ENCODE data around the gene GJB2. TPM values are rescaled to one million over a fixed set of nuclear protein-coding genes. Genes with fewer than 3 reads are reported as not detected.
A peak's percentile ranks its signal among the peaks of the same experiment; 100 is the strongest.

Gene GJB2
- total and polyA plus RNA-seq, 10 of the 15 experiments (the other 5 are each of a cell fraction or from before 2014, with no cell fraction given), result 0.07 to 0.59 (median 0.31) TPM; not detected in 1

DNA sequence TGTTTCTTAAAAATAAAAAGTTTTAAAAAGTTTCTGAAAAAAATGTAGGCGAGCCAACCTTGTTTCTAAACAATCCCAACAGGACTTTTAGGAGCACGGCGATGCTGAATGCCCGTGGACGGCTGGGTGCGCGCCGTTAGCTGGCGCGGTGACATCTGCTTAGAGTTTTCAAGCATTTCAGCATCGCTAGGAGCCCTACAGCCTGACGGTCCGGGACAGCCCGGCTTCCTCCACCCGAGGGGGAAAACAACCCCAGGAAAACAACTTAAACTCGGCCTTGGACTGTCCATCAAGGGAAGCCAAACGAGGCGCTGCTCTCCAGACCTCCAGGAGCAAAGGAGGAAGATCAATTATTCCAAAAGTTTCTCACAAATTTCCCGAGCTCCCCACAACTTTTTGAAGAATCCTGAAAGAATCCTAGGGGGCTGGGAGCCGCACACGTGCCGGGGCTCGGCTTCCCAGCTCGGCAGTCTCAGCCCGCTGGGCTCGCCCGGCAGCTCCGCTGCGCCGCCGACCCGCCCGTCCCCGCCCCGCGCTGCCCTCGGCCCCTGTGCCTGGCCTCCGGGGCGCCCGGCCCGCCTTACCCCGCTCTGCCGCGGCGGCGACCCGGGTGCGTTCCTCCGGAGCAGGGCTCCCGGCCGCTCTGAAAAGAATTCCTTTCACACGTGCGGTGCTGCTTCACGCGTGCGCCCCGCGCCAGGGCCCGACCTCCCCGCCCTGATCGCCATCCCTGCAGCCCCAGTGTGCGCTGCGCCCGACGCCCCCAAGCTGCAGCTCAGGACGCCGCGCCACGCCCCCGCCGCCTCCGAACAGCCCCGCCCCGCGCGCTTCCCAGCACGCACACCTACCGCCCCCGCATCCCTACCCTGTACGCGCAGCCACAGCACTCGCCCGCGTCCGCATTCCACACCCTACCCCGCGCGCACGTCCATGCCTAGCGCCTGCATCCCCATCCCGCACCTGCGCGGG, 32.1 kb downstream of the GJB2 start, which contains the start of gene GJA3:
GJA3 (minus strand) TSS at position 747 of the 969 bp plus-strand sequence. CDS start 17,764 bp downstream, outside the sequence.
- H3K36me3 ChIP-seq (ENCODE audit: control insufficient read depth in 2 of 2, insufficient read depth in 2 of 2, low read length in 1 of 2), result no peaks in the 10 kb centered on the region
- peak within 1 kb of the TSS; percentile 83 for H3K4me2 ChIP-seq (ENCODE audit: control insufficient read depth, insufficient read depth)
- H3K4me1 ChIP-seq (ENCODE audit: control insufficient read depth, insufficient read depth, low read length), result no peaks in the 10 kb centered on the region; the same call in 1 of the 2 replicates
- H3K4me3 ChIP-seq, result peak within 1 kb of the TSS; percentile 71
- FAIRE-seq (no peak), DNase-seq (ENCODE audit: low read depth, low spot score) (no peak), ATAC-seq (peak; percentile 68)
- no peak within 1 kb of the TSS for H3K9ac ChIP-seq (ENCODE audit: control insufficient read depth, insufficient read depth, low read length)
- peaks cover 3 to 5% of the 10 kb centered on the region in 2 experiments for H3K27me3 ChIP-seq (replicated peaks in 1 of 2; ENCODE audit: control insufficient read depth in 2 of 2, insufficient read depth in 2 of 2, low read length in 1 of 2)
- BruUV-seq (replicated peaks), result no TSS peak
- WGBS (ENCODE audit: insufficient coverage, insufficient replicate concordance, low lambda C conversion rate, missing lambda C conversion rate), result 1% methylated on average over 63 of the region's 93 CpGs
- peak within 1 kb of the TSS; percentile 71 for H2AFZ ChIP-seq (ENCODE audit: control insufficient read depth, low read depth, low read length)
- in situ Hi-C loops (cut with MboI) (no loop called here), intact Hi-C loops (cut with micrococcal nuclease; ENCODE audit: unreplicated experiment) (loop anchor here (5.0 kb wide), 2 partner anchors 33 to 68 kb away; no protein-coding TSS in a partner anchor)
- ChIA-PET POLR2A (interaction anchor here (0.5 kb wide), 1 partner anchor 311 kb away, joined by 3 read pairs; no protein-coding TSS in a partner anchor), SMC1A (ENCODE audit: uncharacterized antibody, unreplicated experiment) (interaction anchor here (1.1 to 1.3 kb wide), 3 partner anchors 17 to 176 kb away, joined by 3 to 4 read pairs (median 3); no protein-coding TSS in a partner anchor), CTCF (interaction anchor here (0.9 to 1.0 kb wide), 2 partner anchors 175 to 176 kb away, joined by 3 to 5 read pairs; no protein-coding TSS in a partner anchor), RAD21 (ENCODE audit: unreplicated experiment) (interaction anchor here (1.1 kb wide), 2 partner anchors 176 to 233 kb away, joined by 3 read pairs; no protein-coding TSS in a partner anchor)
- TF ChIP-seq, protein P1, sequence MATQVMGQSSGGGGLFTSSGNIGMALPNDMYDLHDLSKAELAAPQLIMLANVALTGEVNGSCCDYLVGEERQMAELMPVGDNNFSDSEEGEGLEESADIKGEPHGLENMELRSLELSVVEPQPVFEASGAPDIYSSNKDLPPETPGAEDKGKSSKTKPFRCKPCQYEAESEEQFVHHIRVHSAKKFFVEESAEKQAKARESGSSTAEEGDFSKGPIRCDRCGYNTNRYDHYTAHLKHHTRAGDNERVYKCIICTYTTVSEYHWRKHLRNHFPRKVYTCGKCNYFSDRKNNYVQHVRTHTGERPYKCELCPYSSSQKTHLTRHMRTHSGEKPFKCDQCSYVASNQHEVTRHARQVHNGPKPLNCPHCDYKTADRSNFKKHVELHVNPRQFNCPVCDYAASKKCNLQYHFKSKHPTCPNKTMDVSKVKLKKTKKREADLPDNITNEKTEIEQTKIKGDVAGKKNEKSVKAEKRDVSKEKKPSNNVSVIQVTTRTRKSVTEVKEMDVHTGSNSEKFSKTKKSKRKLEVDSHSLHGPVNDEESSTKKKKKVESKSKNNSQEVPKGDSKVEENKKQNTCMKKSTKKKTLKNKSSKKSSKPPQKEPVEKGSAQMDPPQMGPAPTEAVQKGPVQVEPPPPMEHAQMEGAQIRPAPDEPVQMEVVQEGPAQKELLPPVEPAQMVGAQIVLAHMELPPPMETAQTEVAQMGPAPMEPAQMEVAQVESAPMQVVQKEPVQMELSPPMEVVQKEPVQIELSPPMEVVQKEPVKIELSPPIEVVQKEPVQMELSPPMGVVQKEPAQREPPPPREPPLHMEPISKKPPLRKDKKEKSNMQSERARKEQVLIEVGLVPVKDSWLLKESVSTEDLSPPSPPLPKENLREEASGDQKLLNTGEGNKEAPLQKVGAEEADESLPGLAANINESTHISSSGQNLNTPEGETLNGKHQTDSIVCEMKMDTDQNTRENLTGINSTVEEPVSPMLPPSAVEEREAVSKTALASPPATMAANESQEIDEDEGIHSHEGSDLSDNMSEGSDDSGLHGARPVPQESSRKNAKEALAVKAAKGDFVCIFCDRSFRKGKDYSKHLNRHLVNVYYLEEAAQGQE (IDR thresholded peaks at IDR 0.05; ENCODE audit: low read depth, low read length), result no peak
- TF ChIP-seq SMAD1 (IDR thresholded peaks at IDR 0.05; ENCODE audit: low read depth, partially characterized antibody), result no peak
- TF ChIP-seq TARDBP (IDR thresholded peaks at IDR 0.05; ENCODE audit: borderline replicate concordance), result no peak
- peak; percentile 93 for TF ChIP-seq HDAC6 (IDR thresholded peaks at IDR 0.05; ENCODE audit: unreplicated experiment)
- TF ChIP-seq SMC3 (IDR thresholded peaks at IDR 0.05; ENCODE audit: borderline replicate concordance, low read length), result no peak
- TF ChIP-seq BHLHE40 (IDR thresholded peaks at IDR 0.05; ENCODE audit: borderline replicate concordance in 1 of 2, low read depth in 2 of 2, low read length in 1 of 2), result peak in 1 of 2 experiments; percentile 56; a peak in 2 of 4 replicates
- TF ChIP-seq EGR1 (IDR thresholded peaks at IDR 0.05; ENCODE audit: borderline replicate concordance in 1 of 2, low read depth in 2 of 2, low read length in 2 of 2), result peak; percentile 69 to 86
- TF ChIP-seq, protein P2, sequence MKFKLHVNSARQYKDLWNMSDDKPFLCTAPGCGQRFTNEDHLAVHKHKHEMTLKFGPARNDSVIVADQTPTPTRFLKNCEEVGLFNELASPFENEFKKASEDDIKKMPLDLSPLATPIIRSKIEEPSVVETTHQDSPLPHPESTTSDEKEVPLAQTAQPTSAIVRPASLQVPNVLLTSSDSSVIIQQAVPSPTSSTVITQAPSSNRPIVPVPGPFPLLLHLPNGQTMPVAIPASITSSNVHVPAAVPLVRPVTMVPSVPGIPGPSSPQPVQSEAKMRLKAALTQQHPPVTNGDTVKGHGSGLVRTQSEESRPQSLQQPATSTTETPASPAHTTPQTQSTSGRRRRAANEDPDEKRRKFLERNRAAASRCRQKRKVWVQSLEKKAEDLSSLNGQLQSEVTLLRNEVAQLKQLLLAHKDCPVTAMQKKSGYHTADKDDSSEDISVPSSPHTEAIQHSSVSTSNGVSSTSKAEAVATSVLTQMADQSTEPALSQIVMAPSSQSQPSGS (IDR thresholded peaks at IDR 0.05; ENCODE audit: low read length), result no peak
- no peak for TF ChIP-seq SPI1 (IDR thresholded peaks at IDR 0.05; ENCODE audit: borderline replicate concordance, insufficient read depth, low read depth, low read length)
- TF ChIP-seq, protein P3, sequence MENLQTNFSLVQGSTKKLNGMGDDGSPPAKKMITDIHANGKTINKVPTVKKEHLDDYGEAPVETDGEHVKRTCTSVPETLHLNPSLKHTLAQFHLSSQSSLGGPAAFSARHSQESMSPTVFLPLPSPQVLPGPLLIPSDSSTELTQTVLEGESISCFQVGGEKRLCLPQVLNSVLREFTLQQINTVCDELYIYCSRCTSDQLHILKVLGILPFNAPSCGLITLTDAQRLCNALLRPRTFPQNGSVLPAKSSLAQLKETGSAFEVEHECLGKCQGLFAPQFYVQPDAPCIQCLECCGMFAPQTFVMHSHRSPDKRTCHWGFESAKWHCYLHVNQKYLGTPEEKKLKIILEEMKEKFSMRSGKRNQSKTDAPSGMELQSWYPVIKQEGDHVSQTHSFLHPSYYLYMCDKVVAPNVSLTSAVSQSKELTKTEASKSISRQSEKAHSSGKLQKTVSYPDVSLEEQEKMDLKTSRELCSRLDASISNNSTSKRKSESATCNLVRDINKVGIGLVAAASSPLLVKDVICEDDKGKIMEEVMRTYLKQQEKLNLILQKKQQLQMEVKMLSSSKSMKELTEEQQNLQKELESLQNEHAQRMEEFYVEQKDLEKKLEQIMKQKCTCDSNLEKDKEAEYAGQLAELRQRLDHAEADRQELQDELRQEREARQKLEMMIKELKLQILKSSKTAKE (IDR thresholded peaks at IDR 0.05; ENCODE audit: low read depth, poor library complexity, severe bottlenecking), result no peak
- no peaks in the 10 kb centered on the region for H3K79me2 ChIP-seq (ENCODE audit: control insufficient read depth, insufficient read depth, low read length)
- no peaks in the 10 kb centered on the region for H4K20me1 ChIP-seq (ENCODE audit: control insufficient read depth, insufficient read depth)
- H3K27ac ChIP-seq (ENCODE audit: control insufficient read depth, insufficient read depth), result no peak within 1 kb of the TSS
- no peaks in the 10 kb centered on the region; the same call in 2 of the 3 replicates for H3K9me3 ChIP-seq (replicated peaks; ENCODE audit: control insufficient read depth, insufficient read depth, low read length)

All from GM12878 (cell line).